ENCODE results near the gene KANSL1. TPM values are rescaled to one million over a fixed set of nuclear protein-coding genes. Genes with fewer than 3 reads are reported as not detected.

Gene KANSL1
- polyA plus RNA-seq, 3 donors = 75.6 to 99.4 (median 78.2) TPM

DNA sequence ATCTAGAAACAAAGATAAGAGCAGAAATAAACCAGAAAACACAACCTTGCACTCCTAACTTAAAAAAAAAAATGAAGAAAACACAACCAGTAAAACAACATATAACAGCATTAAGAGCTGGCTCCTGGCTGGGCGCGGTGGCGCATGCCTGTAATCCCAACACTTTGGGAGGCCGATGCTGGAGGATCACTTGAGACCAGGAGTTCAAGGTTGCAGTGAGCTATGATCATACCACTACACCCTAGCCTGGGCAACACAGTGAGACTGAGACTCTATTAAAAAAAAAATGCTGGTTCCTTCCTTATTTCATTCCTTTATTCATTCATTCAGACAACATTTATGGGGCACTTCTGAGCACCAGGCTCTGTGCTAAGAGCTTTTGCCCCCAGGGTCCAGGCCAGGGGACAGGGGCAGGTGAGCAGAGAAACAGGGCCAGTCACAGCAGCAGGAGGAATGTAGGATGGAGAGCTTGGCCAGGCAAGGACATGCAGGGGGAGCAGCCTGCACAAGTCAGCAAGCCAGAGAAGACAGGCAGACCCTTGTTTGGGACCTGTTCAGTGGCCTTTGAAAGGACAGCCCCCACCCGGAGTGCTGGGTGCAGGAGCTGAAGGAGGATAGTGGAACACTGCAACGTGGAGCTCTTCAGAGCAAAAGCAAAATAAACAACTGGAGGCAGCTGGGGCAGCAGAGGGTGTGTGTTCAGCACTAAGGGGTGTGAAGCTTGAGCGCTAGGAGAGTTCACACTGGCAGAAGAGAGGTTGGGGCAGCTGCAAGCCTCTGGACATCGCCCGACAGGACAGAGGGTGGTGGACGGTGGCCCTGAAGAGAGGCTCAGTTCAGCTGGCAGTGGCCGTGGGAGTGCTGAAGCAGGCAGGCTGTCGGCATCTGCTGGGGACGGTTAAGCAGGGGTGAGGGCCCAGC, 191.6 kb downstream of the KANSL1 start:
- DNase-seq = no peak

DNA sequence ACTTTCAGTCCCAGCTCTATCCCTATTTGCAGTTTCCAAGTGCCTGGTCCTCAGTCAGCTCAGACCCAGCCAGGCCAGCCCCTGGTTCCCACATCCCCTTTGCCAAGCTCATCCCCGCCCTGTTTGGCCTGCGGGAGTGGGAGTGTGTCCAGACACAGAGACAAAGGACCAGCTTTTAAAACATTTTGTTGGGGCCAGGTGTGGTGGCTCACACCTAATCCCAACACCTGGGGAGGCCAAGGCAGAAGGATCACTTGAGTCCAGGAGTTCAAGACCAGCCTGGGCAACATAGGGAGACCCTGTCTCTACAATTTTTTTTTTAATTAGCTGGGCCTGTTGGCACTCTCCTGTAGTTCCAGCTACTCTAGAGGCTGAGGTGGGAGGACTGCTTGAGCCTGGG, 192.5 kb downstream of the KANSL1 start:
- no peak for DNase-seq

GRCh38 chr17:46000292-46000691, 192.9 kb downstream of the KANSL1 start:
- no peak for DNase-seq

DNA sequence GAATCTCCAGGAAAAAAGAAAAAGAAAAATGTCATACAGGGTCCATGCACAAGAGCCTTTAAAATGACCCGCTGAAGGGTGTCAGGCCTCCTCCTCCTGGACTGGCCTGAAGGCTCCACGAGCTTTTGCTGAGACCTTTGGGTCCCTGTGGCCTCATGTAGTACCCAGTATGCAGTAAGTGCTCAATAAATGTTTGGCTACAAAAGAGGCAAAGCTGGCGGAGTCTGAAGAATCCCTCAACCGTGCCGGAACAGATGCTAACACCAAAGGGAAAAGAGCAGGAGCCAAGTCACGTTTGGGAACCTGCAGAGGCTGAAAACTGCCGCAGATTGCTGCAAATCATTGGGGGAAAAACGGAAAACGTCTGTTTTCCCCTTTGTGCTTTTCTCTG, 193.3 kb downstream of the KANSL1 start:
- DNase-seq = no peak

- no peak for DNase-seq
Measured at GRCh38 chr17:45998987-45999899, 194.0 kb downstream of the KANSL1 start, which contains the start of gene STH. STH (plus strand) TSS chr17:45999250; CDS start chr17:45999280, 30 bp downstream.

DNA sequence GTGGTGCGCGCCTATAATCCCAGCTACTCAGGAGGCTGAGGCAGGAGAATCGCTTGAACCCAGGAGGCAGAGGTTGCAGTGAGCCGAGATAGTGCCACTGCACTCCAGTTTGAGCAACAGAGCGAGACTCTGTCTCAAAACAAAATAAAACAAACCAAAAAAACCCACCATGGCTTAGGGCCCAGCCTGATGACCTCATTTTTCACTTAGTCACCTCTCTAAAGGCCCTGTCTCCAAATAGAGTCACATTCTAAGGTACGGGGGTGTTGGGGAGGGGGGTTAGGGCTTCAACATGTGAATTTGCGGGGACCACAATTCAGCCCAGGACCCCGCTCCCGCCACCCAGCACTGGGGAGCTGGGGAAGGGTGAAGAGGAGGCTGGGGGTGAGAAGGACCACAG, 195.6 kb downstream of the KANSL1 start:
- no peak for DNase-seq

DNA sequence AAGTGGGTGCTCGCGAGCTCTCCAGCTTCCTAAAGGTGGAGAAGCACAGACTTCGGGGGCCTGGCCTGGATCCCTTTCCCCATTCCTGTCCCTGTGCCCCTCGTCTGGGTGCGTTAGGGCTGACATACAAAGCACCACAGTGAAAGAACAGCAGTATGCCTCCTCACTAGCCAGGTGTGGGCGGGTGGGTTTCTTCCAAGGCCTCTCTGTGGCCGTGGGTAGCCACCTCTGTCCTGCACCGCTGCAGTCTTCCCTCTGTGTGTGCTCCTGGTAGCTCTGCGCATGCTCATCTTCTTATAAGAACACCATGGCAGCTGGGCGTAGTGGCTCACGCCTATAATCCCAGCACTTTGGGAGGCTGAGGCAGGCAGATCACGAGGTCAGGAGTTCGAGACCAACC, 196.1 kb downstream of the KANSL1 start:
- no peak for DNase-seq

DNA sequence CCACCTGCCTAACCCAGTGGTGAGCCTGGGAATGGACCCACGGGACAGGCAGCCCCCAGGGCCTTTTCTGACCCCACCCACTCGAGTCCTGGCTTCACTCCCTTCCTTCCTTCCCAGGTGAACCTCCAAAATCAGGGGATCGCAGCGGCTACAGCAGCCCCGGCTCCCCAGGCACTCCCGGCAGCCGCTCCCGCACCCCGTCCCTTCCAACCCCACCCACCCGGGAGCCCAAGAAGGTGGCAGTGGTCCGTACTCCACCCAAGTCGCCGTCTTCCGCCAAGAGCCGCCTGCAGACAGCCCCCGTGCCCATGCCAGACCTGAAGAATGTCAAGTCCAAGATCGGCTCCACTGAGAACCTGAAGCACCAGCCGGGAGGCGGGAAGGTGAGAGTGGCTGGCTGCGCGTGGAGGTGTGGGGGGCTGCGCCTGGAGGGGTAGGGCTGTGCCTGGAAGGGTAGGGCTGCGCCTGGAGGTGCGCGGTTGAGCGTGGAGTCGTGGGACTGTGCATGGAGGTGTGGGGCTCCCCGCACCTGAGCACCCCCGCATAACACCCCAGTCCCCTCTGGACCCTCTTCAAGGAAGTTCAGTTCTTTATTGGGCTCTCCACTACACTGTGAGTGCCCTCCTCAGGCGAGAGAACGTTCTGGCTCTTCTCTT, 196.8 kb downstream of the KANSL1 start:
- DNase-seq = no peak

DNA sequence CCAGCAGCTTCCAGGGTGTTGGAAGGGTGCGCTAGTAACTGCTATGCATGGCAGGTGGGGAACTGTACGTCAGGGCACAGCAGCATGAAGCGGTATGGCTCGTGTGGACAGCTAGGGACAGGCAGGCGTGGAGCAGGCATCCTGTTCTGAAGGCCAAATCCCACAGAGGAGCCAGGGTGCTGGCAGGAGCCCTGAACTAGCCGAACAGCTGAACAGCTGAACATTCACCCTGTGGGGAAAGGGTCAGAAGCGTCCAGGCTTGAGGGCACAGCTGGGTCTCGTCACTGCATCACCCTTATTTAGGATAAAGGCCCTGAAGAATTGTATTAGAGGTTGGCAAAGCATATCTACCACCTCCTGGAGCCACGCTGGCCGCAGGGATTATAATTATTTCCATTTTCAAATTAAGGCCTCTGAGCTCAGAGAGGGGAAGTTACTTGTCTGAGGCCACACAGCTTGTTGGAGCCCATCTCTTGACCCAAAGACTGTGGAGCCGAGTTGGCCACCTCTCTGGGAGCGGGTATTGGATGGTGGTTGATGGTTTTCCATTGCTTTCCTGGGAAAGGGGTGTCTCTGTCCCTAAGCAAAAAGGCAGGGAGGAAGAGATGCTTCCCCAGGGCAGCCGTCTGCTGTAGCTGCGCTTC, 197.5 kb downstream of the KANSL1 start:
- DNase-seq = no peak

DNA sequence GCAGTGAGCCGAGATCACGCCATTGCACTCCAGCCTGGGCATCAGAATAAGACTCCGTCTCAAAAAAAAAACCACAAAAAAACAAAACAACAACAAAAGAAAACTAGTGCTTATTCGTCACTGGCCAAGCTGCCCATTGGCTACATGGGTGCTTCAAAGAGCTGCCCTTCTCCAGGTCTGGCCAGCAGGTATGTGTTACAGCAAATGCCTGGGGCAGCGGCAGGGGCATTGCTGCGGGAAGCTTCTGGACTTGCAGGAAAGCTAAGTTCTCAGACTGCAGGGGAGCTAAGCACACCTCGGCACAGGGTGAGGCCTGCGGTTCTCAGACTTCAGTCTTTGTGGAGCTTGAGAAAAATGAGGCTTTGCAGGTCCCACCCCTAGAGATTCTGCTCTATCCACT, 198.2 kb downstream of the KANSL1 start:
- DNase-seq = no peak

GRCh38 chr17:45993962-45994627, 199.1 kb downstream of the KANSL1 start:
- no peak for DNase-seq

DNA sequence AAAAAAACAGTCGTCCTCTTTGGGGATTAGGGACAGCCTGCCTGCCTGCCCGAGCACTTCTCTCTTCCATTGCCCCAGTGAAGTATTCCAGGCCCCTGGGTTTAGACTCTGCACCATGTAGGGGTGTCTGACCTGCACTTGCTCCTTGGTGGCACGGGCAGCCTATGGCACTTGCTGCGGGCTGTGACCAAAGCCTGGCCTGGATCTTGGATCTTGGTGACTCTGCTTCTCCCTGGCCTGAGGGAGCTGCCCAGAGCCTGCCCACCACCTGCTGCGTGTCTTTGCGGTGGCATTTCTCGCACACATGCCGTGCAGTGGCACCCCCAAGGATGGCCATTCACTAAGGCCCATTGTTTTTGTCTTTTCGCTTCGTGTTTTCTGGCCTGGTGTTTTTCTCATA, 200.3 kb downstream of the KANSL1 start:
- no peak for DNase-seq

DNA sequence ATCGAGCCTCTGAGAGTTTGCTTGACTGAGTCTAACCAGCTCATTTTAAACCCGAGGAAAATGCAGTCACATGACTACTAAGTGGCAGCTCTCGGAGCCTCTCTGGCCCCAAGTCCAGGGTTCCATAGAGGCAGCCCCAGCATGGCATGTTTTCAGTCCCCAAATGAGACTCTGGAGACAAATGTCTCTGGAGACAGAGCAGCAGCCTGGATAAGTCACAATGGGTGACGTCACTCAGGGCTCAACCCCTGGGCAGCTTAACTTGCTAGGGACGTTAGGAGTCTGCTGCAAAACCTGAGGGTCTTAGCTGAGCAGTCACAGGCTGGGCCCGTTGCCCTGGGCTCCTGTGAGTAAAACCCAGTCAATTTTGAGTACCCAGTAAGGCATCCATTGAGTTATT, 201.1 kb downstream of the KANSL1 start:
- no peak for DNase-seq

- no peak for DNase-seq
Measured at GRCh38 chr17:45991341-45991740, 201.9 kb downstream of the KANSL1 start.

- no peak for DNase-seq
Measured at GRCh38 chr17:45990886-45991285, 202.3 kb downstream of the KANSL1 start.

DNA sequence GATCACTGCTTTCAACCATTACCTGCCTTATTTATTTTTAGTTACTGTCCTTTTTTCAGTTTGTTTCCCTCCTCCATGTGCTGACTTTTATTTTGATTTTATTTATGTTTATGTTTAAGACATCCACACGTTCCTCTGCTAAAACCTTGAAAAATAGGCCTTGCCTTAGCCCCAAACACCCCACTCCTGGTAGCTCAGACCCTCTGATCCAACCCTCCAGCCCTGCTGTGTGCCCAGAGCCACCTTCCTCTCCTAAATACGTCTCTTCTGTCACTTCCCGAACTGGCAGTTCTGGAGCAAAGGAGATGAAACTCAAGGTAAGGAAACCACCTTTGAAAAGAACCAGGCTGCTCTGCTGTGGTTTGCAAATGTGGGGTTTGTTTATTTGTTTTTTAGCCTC, 203.5 kb downstream of the KANSL1 start:
- DNase-seq = no peak

- no peak for DNase-seq
Measured at GRCh38 chr17:45987706-45988105, 205.5 kb downstream of the KANSL1 start.

GRCh38 chr17:45986056-45986455, 207.2 kb downstream of the KANSL1 start:
- DNase-seq = no peak

GRCh38 chr17:45985447-45985846, 207.8 kb downstream of the KANSL1 start:
- no peak for DNase-seq

DNA sequence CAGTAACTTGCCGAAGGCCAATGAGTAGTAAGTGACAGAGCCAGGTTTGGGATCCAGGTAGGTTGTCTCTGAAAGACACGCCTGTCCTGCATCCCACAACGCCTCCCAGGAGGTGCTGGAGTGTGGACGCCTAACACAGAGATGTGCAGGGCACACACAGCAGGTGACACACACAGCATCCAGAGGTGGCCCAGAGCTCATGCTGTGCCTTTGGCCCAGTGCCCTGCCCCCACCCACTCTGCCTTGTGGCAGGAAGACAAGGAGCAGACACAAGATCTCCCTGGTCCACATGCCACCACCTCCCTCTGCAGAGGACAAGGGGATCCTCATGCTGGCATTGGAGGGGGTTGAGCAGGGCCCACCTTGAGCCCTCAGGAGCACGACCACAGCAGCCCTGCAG, 208.9 kb downstream of the KANSL1 start:
- DNase-seq = no peak
